Measurements from ENCODE around the gene SFT2D2.

The SFT2D2 gene

GRCh38 chr1:168223261-168223660 is 2.5 kb upstream of the SFT2D2 start:
- DNase-seq (ENCODE audit: low spot score) = no peak

GRCh38 chr1:168223681-168224540 is 1.9 kb upstream of the SFT2D2 start:
- DNase-seq (ENCODE audit: low spot score) = no peak

- DNase-seq (ENCODE audit: low spot score) = no peak
Observed at GRCh38 chr1:168224991-168225390, 813 bp upstream of the SFT2D2 start.

GRCh38 chr1:168227620-168228019 is 1.8 kb downstream of the SFT2D2 start:
- no peak for DNase-seq (ENCODE audit: low spot score)

DNA sequence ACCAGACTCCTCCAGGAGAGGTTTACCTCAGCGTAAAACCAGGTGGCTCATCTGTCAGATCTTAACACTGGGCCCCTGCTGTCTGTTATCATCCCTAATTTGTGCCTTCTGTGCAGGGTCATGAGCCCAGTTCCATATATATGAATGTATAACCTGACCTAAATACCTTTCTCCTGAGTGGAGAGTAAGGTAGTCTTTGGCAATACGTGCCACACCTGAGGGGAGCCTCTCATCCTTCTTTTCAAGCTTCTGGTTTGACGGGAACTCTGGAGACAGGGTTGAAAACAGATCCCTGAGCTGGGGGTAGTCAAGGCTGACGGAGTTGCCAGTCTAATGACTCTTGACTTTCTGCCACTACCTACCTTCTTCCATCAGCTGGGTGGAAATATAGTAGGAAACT is 4.1 kb downstream of the SFT2D2 start:
- no peak for DNase-seq (ENCODE audit: low spot score)

DNA sequence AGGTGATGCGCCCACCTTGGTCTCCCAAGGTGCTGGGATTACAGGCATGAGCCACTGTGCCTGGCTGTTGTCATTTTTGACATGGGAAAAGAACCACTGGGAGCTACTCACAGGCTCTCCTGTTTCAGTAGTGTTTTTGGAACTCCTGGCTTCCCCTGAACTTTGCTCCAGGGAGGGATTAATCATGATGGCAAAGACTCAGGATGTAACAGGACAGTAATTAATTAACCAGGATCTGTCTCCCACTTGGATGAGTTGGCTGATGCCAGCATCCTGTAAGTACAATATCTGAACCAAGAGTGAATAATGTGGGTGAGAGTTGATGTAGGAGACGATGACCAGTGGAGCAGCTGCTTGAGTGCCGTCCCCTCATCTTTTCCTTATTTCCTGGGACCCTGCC is 4.9 kb downstream of the SFT2D2 start:
- no peak for DNase-seq (ENCODE audit: low spot score)

DNA sequence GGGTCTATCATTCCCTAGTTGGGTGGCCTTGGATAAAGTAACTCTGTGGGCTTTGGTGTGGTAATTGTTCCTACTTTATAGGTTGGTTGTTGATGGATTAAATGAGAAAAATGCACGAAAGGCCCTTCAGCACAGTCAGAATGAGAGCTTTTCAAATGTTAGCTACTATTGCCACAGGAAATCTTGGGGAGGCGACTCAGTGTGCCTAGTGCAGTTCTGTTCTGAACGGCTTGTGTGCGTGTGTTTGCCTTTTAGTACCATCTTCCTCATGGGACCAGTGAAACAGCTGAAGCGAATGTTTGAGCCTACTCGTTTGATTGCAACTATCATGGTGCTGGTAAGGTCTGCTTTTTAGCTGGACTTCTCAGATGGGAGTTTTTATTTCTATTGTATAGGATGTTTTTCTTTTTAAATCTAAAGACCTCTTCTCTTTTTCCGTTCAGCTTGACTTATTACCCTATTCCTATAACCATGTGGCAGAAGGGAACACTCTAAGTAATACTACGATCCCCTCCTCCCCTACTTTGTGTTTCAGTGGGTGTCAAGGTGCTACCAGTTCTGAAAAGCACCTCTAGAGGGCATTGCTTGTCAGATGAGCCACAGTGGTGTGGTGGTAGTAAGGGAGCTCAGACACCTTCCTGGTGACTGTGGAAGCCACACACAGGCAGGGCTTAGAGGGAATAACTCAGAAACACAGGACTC is 9.2 kb downstream of the SFT2D2 start:
- peak; percentile 49 for DNase-seq (ENCODE audit: low spot score)

GRCh38 chr1:168235548-168235885 is 9.7 kb downstream of the SFT2D2 start:
- no peak for DNase-seq (ENCODE audit: low spot score)

DNA sequence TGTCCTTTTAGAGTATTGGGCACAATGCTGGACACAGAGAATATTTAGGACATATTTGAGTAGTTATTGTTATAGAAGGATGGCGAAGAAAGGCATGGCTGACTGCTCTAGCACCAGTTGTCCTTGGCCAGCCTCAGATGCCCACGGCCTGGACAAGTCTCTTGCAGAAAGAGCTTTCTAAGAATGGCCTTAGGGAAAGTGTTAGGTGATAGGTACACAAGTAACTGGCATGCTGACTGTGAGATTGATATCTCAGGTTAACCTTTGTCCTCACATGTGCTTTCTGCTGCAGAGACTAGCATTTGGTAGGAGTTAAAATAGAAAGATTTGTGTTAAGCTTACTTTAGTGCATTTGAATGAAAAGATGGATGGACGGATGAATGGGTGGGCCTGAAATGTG is 10.1 kb downstream of the SFT2D2 start:
- no peak for DNase-seq (ENCODE audit: low spot score)

GRCh38 chr1:168236836-168237611 is 11.2 kb downstream of the SFT2D2 start:
- no peak for DNase-seq (ENCODE audit: low spot score)

DNA sequence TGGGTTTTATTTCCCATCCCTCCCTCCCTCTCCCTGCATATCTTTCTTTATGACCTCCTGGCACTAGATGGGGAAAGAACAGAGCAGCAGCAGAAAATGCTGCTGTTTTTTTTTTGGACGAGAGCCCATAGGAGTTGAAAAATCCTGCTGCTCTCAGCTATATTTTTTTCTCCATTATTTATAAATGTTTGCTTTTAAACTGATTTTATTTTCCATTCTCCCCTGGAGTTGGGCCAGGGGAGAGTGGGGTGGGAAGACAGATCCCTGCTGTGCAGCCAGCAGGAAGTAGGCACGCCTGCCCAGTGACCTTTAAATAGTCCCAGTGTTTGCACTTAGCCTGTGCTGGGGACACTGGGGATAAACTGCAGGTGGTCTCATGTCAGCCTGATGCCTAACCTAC is 17.4 kb downstream of the SFT2D2 start:
- DNase-seq (ENCODE audit: low spot score) = no peak

GRCh38 chr1:168243636-168244212 is 17.9 kb downstream of the SFT2D2 start:
- DNase-seq (ENCODE audit: low spot score) = no peak

GRCh38 chr1:168245042-168245441 is 19.2 kb downstream of the SFT2D2 start:
- no peak for DNase-seq (ENCODE audit: low spot score)

- no peak for DNase-seq (ENCODE audit: low spot score)
Observed at GRCh38 chr1:168246506-168246905, 20.7 kb downstream of the SFT2D2 start.

DNA sequence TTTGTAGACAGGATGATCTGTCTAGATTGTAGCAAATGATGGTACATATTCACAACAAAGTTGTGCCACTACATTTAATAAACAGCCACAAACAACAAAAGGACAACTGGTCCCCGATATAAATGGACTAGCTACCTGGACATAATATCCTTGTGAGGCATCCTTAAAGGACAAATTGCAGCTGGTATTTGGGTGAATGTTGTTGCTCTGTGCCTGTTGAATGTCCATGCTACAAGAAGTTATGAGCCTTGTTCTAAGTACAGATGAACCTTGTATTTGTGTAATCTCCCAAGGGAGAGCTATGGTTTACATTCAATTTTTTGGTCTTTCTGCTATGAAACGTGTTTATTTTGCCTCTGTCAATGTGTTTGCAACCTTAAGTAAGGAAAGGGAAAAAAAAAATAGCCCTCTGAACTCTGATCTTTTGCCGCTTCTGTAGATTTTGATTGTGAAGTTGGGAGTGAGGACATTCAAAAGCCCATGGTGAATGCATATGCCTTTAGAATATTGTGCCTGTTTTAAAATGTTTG is 26.5 kb downstream of the SFT2D2 start:
- DNase-seq (ENCODE audit: low spot score) = no peak

DNA sequence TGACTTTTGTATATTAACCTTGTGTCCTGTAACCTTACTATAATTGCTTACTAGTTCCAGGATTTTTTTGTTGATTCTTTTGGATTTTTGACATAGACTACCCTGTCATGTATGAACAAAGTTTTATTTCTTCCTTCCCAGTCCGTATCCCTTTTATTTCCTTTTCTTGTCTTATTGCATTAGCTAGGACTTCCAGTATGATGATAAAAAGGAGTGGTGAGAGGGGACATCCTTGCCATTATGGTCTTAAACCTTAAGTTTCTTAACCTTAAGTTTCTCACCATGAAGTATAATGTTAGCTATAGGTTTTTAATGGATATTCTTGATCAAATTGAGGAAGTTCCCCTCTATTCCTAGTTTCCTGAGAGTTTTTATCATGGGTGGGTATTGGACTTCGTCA is 30.4 kb downstream of the SFT2D2 start:
- DNase-seq (ENCODE audit: low spot score) = no peak

- no peak for DNase-seq (ENCODE audit: low spot score)
Observed at GRCh38 chr1:168257397-168257796, 31.6 kb downstream of the SFT2D2 start.

GRCh38 chr1:168259567-168259966 is 33.8 kb downstream of the SFT2D2 start:
- no peak for DNase-seq (ENCODE audit: low spot score)

GRCh38 chr1:168260393-168260792 is 34.6 kb downstream of the SFT2D2 start:
- no peak for DNase-seq (ENCODE audit: low spot score)

DNA sequence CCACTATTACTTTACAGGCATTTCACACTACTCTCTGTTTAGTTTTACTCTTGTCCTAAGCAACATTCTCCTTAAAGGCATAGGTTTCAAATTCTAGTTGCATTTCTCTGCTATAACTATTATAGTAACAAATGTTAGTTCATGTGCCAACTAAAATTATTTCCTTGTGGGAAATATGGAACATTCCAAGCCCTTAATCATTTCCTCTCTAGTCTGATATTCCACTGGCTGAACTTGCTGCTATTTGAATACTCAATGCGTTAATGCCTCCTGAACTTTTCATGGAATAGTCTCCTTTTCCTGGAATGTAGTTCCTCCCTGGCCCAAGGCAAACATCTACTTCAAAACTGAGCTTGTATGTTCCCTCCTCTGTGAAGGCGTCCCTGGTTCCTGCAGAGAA is 35.6 kb downstream of the SFT2D2 start:
- DNase-seq (ENCODE audit: low spot score) = no peak

GRCh38 chr1:168263130-168263529 is 37.3 kb downstream of the SFT2D2 start:
- DNase-seq (ENCODE audit: low spot score) = no peak

GRCh38 chr1:168264296-168264695 is 38.5 kb downstream of the SFT2D2 start:
- DNase-seq (ENCODE audit: low spot score) = no peak
